DND-41 (cell line): ENCODE measurements around the gene LMO7.

Experiments
- EZH2 ChIP-seq: IDR thresholded peaks from 3 replicates; pipeline ENCODE4 v1.6.1; 2012; ENCODE audit warnings: borderline replicate concordance, low read depth, mild to moderate bottlenecking, moderate library complexity, low read length, inconsistent platforms; ENCODE audit not compliant: severe bottlenecking
- TF ChIP-seq, protein P1 (sequence below): IDR thresholded peaks from 2 replicates; pipeline ENCODE4 v1.5.1; 2012; ENCODE audit warnings: borderline replicate concordance, low read length, moderate library complexity, mild to moderate bottlenecking; ENCODE audit not compliant: poor library complexity, severe bottlenecking; ENCODE audit errors: extremely low read depth

DNA sequence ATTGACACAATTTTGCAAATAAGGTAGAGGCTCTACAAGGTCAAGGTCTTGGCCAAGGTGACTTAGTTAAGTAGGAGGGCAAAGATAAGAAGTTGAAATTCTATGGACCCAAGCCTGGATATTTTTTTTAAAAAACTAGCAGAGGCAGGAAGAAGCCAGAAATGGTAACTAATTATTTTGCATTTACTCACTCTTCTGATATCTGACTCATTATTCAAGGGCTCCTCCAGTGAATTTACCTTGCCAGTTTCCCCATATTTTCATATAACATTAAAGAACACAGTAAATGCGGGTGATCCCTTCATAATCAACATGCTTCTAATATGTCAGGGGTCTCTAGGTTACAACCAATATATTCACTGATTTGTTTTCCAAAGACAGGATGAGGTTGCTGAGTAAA lies 246.1 kb downstream of the LMO7 start:
- TF ChIP-seq, protein P1, sequence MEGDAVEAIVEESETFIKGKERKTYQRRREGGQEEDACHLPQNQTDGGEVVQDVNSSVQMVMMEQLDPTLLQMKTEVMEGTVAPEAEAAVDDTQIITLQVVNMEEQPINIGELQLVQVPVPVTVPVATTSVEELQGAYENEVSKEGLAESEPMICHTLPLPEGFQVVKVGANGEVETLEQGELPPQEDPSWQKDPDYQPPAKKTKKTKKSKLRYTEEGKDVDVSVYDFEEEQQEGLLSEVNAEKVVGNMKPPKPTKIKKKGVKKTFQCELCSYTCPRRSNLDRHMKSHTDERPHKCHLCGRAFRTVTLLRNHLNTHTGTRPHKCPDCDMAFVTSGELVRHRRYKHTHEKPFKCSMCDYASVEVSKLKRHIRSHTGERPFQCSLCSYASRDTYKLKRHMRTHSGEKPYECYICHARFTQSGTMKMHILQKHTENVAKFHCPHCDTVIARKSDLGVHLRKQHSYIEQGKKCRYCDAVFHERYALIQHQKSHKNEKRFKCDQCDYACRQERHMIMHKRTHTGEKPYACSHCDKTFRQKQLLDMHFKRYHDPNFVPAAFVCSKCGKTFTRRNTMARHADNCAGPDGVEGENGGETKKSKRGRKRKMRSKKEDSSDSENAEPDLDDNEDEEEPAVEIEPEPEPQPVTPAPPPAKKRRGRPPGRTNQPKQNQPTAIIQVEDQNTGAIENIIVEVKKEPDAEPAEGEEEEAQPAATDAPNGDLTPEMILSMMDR, result no peak
- TF ChIP-seq EZH2, result no peak
